BE2C (cell line): ENCODE measurements around the gene MAT2B. TPM values are rescaled to one million over a fixed set of nuclear protein-coding genes. Genes with fewer than 3 reads are reported as not detected.

ENCODE experiments used
- DNase-seq: peaks from one replicate; pipeline ENCODE4 v3.0.0-alpha.2; 2020
- H3K27me3 ChIP-seq: fragments of 250-450 bp; sonication (Bioruptor Pico); 2 replicates; pipeline ENCODE4 v1.5.1; 2020; ENCODE audit warnings: mild to moderate bottlenecking
- H3K36me3 ChIP-seq: fragments of 250-450 bp; sonication (Bioruptor Pico); 2 replicates; pipeline ENCODE4 v1.5.1; 2020; ENCODE audit warnings: mild to moderate bottlenecking
- H3K4me1 ChIP-seq: fragments of 250-450 bp; sonication (Bioruptor Pico); 2 replicates; pipeline ENCODE4 v1.5.1; 2020
- H3K4me3 ChIP-seq: 2 replicates; pipeline ENCODE4 v1.5.1; 2011; ENCODE audit warnings: low read depth, low read length
- H3K9me3 ChIP-seq: fragments of 250-450 bp; sonication (Bioruptor Pico); 2 replicates; pipeline ENCODE4 v1.5.1; 2020
- CTCF ChIP-seq: IDR thresholded peaks from 2 replicates; pipeline ENCODE4 v1.5.1; 2012; ENCODE audit warnings: mild to moderate bottlenecking, low read depth, low read length
- polyA plus RNA-seq: library from polyadenylated mRNA; unstranded; fragments of >200 nt; gene quantifications from one replicate; pipeline ENCODE4 v1.2.1, GENCODE V29; 2012; ENCODE audit warnings: low read depth, missing spikeins; ENCODE audit not compliant: insufficient read length, insufficient read depth

The MAT2B gene
- polyA plus RNA-seq: 35.7 TPM

GRCh38 chr5:163505368-163506094 is at the start of gene MAT2B:
Gene MAT2B (plus strand): TSS chr5:163505619. CDS start chr5:163505687, 68 bp downstream.
- no peaks in the 10 kb centered on the region; the same call in 1 of the 2 replicates for H3K36me3 ChIP-seq
- TF ChIP-seq CTCF: peak; percentile 46
- H3K27me3 ChIP-seq: no peaks in the 10 kb centered on the region
- peak within 1 kb of the TSS; percentile 98 for H3K4me3 ChIP-seq
- H3K4me1 ChIP-seq: no peaks in the 10 kb centered on the region
- DNase-seq: peak; percentile 96
- H3K9me3 ChIP-seq: no peaks in the 10 kb centered on the region

DNA sequence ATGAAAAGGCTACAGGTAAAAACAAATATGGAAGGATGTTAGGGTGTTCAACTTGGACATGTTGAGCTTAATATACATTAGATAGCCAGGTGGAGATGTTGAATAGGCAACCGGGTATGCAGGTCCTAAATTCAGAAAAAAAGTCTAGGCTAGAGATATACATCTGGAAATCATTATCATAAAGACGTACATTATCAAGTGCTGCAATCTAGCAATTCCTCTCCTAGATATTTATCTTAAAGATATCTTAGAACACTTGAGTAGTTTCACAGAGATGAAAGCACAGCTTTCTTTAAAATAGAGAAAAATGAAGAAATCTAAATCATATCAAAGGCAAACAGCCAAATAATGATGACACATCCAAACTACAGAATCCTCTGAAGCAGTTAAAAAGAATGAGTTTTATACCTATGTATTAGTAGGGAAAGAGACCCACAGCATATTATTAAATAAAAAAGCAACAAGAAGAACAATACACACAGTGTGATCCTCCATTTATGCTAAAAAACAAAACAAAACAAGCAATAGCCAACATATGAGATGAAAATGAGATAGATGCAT is 49.3 kb upstream of the MAT2B start:
- H3K27me3 ChIP-seq: no peaks in the 10 kb centered on the region
- no peak for DNase-seq
- TF ChIP-seq CTCF: no peak

DNA sequence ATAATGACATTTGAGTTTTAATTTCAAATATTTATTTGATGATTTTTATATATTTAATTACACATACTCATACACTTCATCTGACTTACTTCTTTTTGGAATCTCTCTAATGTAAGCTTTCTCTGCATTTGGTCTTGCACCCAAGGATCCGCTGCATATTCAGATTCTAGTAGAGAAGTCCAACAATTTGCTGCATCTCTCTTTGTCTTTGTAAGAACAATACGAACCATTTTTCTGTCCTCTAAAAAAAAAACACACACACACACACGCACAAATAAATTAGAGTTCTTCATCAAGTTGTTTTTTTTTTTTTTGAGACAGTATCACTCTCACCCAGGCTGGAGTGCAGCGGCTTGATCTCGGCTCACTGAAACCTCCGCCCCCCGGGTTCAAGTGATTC is 48.6 kb upstream of the MAT2B start:
- H3K4me3 ChIP-seq: no peak overlapping the region
- no peaks in the 10 kb centered on the region for H3K9me3 ChIP-seq
- no peaks in the 10 kb centered on the region for H3K4me1 ChIP-seq
- H3K27me3 ChIP-seq: no peaks in the 10 kb centered on the region
- DNase-seq: no peak
- peaks cover 15% of the 10 kb centered on the region for H3K36me3 ChIP-seq
- no peak for TF ChIP-seq CTCF

More for the DNA sequence above, 49.3 kb upstream of the MAT2B start:
- Histone ChIP-seq H3K36me3 (peaks cover 18% of the 10 kb centered on the region), H3K4me3 (no peak overlapping the region), H3K9me3 (no peaks in the 10 kb centered on the region), H3K4me1 (no peaks in the 10 kb centered on the region)

DNA sequence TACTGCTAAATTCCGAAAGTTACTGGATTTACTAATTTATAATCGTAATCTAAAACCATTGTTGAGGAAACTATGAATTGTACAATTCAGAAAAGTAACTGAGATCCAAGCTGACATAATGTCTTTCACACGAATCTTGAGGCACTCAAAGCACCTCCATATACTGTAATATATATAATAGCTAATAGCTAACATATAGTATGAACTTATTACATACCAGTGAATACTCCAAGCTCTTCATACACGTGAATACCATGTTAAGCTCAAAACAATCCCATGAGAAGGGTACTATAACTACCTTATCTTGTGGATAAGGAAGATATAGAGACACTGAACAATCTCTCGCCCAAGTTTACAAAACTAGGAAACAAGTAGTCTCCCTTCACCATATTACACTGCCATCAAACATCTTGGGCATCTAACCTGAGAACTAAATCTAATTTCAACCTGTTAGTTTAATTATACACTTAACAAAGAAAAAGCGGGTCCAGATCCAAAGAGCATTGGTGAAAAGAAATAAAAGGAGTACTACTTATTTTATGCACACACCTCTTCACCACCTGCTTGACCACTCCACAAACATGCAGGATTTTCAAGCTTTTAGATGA is 46.5 kb upstream of the MAT2B start:
- Histone ChIP-seq H3K36me3 (peaks cover 3% of the 10 kb centered on the region; the same call in 1 of the 2 replicates), H3K4me3 (peak overlapping the region; percentile 82), H3K9me3 (no peaks in the 10 kb centered on the region), H3K4me1 (no peaks in the 10 kb centered on the region), H3K27me3 (no peaks in the 10 kb centered on the region)
- TF ChIP-seq CTCF: no peak
- DNase-seq: no peak

GRCh38 chr5:163459462-163459818 is 46.0 kb upstream of the MAT2B start:
- no peak for TF ChIP-seq CTCF
- Histone ChIP-seq H3K9me3 (no peaks in the 10 kb centered on the region), H3K4me1 (no peaks in the 10 kb centered on the region), H3K36me3 (peaks cover 3% of the 10 kb centered on the region; the same call in 1 of the 2 replicates), H3K27me3 (no peaks in the 10 kb centered on the region), H3K4me3 (peak overlapping the region; percentile 82)
- no peak for DNase-seq
